C4-2B (cell line): ENCODE measurements around the gene OPA3.

Experiments used
- ZFX ChIP-seq: fragments of 450-650 bp; IDR thresholded peaks from 2 replicates; pipeline ENCODE4 v1.6.1; 2017
- TF ChIP-seq, protein P1 (sequence below): fragments of 450-650 bp; conservative IDR thresholded peaks from 2 replicates; pipeline ENCODE4 v1.5.1; 2017; ENCODE audit warnings: mild to moderate bottlenecking

DNA sequence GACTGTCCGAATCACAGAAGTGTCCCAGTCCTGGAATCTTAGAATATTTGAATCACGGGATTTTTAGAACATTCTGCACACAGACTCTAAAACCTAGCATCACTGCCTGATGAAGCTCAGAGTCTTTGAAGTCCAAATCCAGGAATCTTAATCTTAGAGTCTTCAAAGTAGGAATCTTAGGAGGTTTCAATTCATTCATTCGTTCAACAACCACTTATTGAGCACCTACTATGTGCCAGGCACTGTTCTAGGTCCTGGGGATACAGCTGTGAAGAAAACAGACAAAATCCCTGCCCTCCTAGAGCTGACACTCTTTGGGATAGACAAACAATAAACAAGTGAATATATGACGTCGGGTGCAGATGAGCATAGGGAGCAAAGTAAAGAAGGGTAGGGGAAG is 89.4 kb downstream of the OPA3 start:
- TF ChIP-seq, protein P1, sequence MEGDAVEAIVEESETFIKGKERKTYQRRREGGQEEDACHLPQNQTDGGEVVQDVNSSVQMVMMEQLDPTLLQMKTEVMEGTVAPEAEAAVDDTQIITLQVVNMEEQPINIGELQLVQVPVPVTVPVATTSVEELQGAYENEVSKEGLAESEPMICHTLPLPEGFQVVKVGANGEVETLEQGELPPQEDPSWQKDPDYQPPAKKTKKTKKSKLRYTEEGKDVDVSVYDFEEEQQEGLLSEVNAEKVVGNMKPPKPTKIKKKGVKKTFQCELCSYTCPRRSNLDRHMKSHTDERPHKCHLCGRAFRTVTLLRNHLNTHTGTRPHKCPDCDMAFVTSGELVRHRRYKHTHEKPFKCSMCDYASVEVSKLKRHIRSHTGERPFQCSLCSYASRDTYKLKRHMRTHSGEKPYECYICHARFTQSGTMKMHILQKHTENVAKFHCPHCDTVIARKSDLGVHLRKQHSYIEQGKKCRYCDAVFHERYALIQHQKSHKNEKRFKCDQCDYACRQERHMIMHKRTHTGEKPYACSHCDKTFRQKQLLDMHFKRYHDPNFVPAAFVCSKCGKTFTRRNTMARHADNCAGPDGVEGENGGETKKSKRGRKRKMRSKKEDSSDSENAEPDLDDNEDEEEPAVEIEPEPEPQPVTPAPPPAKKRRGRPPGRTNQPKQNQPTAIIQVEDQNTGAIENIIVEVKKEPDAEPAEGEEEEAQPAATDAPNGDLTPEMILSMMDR = no peak
- TF ChIP-seq ZFX = no peak
